ENCODE measurements around the gene CACNG6.
"Not testable (repeated sequence)": the region's sequence is repeated elsewhere in the genome, so short reads cannot be mapped to it uniquely, and the experiment has no call there.

CACNG6 gene

GRCh38 chr19:54002495-54003315, 11.3 kb downstream of the CACNG6 start:
- no peak for DNase-seq

- DNase-seq, result no peak
These were observed 18.0 kb downstream of the CACNG6 start for GRCh38 chr19:54009440-54009839.

DNA sequence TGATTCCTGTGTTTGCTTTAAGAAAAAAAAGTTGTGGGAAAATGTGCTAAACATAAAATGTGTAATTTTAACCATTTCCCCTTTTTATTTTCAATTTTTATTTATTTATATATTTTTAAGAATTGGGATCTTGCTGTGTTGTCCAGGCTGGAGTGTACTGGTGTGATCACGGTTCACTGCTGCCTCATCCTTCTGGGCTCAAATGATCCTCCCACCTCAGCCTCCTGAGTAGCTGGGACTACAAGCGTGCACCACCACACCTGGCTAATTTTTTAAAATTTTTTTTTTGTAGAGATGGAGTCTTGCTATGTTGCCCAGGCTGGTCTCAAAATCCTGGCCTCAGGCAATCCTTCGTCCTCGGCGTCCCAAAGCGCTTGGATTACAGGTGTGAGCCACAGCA, 19.0 kb downstream of the CACNG6 start:
- no peak for DNase-seq

DNA sequence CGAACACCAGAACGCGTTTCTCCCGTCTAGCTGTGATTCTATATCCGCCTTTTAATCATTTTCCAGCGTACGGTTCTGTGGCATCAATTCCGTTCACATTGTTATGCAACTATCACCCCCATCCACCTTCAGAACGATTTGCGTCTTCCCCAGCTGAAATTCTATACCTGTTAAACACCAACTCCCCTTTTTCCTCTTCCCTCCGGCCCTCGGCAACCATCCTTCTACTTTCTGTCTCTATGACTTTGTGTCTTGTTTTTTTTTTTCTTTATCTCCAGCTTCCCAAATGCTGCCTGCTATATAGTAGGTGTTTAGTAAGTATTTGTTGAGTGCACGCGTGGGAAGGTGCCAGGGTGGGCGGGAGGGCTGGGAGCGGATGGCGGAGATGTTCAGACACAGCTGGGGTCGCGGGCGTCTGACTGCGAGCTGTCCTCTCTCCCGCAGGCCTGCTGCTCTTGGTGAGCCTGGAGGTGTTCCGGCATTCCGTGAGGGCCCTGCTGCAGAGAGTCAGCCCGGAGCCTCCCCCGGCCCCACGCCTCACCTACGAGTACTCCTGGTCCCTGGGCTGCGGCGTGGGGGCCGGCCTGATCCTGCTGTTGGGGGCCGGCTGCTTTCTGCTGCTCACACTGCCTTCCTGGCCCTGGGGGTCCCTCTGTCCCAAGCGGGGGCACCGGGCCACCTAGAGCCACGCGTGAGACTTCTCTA, 20.2 kb downstream of the CACNG6 start:
- DNase-seq, result no peak

- no peak for DNase-seq
These were observed 22.4 kb downstream of the CACNG6 start for GRCh38 chr19:54013866-54014265.

- DNase-seq, result no peak
These were observed 23.6 kb downstream of the CACNG6 start for GRCh38 chr19:54014920-54015560.

DNA sequence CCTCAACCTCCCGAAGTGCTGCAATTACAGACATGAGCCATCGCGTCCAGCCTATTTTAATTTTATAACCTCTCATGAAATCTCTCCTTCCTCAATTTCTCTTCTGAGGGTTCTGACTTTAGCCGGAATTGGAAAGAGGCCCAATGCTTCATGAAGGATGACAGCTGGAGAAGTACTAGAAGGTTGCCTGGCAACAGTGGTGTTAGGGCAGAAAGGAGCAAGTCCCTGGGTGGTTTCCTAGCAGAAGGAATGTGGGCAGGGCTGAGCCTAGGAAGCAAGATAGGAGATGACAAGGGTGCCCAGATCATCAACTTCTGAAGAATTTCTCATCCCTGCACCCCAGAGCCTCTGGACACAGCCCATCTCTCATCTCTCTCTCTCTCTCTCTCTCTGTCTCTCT, 25.8 kb downstream of the CACNG6 start:
- DNase-seq, result no peak

DNA sequence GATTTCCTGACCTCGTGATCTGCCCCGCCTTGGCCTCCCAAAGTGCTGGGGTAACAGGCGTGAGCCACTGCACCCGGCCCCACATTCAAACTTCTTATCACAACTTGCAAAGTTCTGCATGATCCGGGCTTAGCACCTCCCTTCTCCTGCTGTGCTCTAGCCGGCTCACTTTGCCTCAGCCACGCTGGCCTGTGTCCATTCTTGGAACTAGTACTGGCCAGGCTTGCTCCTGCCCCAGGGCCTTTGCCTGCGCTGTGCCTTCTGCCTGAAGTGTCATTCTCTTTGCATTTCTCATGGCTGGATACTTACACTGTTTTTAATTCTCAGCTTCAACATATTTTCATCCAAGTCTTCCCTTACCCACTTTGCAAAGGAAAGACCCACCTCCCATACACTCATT, 29.9 kb downstream of the CACNG6 start:
- DNase-seq, result no peak

- DNase-seq, result no peak
These were observed 30.5 kb downstream of the CACNG6 start for GRCh38 chr19:54021932-54022331.

DNA sequence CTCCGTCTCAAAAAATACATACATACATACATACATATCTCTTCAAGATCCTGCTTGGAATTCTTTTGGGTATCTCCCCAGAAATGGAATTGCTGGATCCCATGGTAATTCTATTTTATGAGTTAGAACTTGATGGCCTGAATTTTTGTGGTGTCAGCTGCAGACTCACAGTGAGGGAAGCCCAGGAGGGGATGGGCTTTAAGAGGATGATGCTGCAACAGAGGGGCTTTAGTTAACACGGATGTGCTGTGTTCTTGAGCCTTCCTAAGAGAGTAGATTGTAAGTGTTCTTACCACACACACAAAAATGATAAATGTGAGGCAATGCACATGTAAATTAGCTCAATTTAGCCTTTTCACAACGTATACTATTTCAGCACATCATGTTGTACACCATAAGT, 31.8 kb downstream of the CACNG6 start:
- no peak for DNase-seq

- DNase-seq, result no peak
These were observed 33.2 kb downstream of the CACNG6 start for GRCh38 chr19:54024660-54025059.

DNA sequence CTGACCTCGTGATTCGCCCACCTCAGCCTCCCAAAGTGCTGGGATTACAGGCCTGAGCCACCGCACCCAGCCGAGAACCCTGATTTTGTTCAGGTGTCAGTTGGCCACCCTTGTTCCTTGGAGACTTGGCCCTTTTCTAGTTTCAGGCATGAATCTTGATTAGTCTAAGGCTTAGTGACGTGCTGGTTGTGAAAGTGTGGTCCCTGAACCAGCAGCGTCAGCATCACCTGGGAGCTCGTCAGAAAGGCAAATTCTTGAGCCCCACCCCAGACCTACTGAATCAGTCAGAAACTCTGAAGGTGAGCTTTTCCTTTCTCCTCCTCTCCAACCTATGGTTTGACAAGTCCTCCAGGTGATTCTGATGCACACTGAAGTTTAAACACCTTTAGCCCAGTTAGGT, 35.2 kb downstream of the CACNG6 start:
- no peak for DNase-seq

- DNase-seq, result no peak
These were observed 37.9 kb downstream of the CACNG6 start for GRCh38 chr19:54029301-54029700.

DNA sequence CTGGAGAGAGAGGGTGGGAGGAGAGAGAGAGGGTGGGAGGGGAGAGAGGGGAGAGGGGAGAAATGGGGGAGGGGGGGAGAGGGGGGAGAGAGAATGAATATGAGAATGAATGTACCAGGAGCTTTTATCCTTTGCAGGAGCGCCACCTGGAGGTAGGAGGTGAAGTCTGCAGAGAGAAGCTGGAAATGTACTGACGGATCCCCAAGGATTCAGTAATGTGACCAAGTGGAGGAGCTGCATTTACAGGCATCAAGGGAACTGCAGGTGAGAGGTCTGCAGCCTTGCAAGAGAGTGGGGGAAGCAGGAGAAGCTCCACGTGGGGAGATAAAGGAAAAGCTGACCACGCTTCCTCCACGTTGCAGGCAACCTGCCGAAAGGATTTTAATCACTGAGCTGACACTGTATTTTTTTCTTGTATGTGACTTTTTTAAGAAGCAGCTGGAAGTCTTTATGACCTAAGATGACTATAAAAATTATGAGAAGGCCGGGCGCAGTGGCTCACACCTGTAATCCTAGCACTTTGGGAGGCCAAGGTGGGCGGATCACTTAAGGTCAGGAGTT, 38.6 kb downstream of the CACNG6 start:
- no peak for DNase-seq

DNA sequence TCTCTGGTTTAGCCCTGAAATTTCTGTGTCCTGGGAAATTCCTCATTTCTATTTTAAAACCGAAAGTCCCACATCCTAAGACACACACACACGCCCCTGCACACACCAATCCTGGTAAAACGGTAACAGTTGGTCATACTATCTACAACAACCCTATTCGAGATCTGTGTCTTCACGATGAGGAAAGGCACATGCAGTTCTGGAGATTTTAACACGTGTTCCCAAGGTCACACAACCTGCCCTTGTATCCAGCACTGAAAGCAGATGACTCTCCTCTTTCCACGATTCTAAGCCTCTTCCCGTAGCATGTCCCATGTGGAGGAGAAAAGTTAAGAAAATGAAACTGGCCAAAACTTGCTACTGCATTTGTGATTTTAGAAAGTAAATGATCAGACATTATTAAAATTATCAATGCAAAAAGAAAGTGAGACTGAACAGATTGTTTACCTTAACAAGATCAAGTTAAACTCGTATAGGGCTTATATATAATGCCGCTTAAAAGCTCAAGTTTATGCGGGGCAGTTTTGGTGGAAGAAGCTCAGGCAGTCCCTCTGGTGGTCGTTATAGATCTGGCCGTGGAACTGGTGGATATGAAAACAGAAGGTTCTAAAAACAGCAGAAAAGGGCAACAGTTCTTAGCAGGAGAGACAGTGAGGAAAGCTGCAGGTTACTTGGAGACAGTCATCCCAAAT, 39.6 kb downstream of the CACNG6 start:
- DNase-seq, result no peak

DNA sequence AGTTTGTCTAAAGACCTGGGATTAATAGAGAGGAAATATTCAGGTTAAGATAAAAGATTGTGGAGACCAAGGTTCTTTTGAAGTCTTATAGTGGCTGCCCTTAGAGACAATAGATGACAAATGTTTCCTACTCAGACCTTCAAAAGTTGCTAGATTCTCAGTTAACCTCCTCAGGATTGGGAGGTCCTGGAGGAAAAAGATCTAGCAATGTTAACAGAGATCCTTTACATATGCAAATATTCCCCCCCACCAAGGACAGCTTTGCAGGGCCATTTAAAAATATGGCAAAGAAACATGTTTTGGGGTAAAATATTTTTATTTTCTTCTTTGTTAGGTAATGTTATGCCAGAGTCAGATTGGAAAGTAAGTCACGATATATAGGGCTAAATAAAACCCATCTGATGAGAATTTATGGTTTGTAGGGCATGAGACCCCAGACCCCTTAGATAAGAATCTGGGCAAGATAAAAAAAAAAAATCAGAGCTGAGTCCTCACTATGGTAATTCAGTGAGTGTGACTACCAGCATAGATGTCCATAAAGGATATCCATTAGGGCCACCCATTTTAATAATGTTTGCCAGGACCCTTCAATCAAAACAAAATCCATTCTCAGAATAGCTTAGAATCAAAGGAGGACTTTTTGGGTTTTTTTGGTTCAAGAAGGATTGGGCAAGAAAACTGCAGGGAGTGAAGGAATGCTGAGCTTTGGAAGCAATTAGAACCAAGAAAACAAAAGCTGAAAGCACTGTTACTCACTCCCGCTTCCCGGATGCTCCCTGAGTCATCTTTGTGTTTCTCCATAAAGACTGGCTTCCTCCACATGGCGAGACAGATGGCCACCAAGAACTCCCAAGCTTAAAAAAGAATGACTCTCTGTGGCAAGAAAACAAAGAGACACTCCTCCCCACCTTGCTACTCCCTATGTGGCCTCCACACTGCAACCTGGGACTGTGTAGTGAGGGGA, 44.1 kb downstream of the CACNG6 start:
- DNase-seq, result no peak

DNA sequence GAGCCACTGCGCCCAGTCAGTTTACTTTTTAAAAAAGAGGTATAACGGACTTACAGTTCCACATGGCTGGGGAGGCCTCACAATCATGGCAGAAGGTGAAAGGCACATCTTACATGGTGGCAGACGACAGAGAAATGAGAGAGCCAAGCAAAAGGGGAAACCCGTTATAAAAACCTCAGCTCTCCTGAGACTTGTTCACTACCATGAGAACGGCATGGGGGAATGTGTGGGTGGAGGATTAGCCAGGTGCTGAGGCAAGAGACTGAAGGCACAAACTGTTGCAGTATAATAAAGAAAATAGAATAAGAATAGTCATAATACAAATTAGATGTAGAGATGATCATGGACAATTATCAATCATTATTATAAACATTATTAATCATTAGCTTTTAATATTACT, 45.1 kb downstream of the CACNG6 start:
- not testable (repeated sequence) for DNase-seq

- no peak for DNase-seq
These were observed 48.6 kb downstream of the CACNG6 start for GRCh38 chr19:54040003-54040402.

- no peak for DNase-seq
These were observed 50.7 kb downstream of the CACNG6 start for GRCh38 chr19:54041969-54042606.

DNA sequence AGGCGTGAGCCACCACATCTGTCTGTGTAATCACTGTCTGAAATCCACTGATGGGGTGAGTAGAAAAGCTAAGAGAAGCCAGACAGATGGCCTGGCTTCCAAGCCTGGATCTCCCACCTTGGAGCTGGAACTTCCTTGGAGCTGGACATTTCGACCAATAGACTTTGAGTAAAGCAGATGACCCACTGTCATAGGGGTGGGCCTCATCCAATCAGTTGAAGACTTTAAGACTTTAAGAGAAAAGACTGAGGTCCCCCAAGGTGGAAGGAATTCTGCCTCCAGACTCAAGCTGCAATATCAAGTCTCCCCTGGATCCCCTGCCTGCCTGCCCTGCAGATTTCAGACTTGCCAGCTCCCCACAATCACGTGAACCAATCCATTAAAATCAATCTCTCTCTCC, 51.6 kb downstream of the CACNG6 start:
- no peak for DNase-seq

DNA sequence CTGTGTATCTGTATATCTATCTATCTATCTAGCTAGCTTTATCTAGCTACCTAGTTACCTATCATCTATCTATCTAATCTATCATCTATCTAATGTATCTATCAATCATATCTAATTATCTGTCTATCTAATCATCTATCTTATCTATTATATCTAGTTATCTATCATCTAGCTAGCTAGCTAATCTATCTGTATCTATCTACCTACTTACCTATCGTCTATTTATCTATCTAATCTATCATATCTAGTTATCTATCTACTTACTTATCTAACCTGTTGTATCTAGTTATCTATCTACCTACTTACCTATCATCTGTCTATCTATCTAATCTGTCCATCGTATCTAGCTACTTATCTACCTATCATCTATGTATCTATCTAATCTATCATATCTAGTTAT, 54.3 kb downstream of the CACNG6 start:
- no peak for DNase-seq
